AG10803 (cell line): ENCODE data around the gene FHIT.
"Not testable (repeated sequence)": the region's sequence is repeated elsewhere in the genome, so short reads cannot be mapped to it uniquely, and the experiment has no call there.

Experiments
- DNase-seq: peaks from one replicate; pipeline ENCODE4 v3.0.0; 2010; ENCODE audit warnings: low read depth
- H3K4me3 ChIP-seq: 2 replicates; pipeline ENCODE4 v1.5.1; 2011; ENCODE audit warnings: mild to moderate bottlenecking, low read length, control low read depth
- TF ChIP-seq, protein P1 (sequence below): conservative IDR thresholded peaks from 2 replicates; pipeline ENCODE4 v1.5.1; 2011; ENCODE audit warnings: mild to moderate bottlenecking, low read length, control low read depth, inconsistent platforms

FHIT gene

DNA sequence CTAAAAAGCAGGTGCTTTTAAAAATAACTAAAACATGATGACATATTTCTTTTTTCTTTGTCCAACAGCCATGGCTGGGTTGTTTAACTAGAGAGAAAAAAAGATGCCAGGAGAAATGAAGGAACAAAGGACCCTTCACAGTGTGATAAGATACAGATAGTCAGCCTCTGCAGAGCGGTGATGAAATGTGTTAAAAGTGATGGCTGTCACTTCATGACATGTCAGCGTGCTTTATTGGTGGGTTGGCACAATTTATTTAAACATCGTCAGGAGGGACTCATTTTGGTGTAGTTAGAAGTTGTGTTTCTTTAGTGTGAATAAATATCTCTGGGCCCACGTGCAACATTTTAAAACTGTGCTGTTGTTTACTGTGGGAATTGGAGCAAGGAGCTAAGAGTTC, 1314.1 kb downstream of the FHIT start:
- DNase-seq, result no peak
- TF ChIP-seq, protein P1, sequence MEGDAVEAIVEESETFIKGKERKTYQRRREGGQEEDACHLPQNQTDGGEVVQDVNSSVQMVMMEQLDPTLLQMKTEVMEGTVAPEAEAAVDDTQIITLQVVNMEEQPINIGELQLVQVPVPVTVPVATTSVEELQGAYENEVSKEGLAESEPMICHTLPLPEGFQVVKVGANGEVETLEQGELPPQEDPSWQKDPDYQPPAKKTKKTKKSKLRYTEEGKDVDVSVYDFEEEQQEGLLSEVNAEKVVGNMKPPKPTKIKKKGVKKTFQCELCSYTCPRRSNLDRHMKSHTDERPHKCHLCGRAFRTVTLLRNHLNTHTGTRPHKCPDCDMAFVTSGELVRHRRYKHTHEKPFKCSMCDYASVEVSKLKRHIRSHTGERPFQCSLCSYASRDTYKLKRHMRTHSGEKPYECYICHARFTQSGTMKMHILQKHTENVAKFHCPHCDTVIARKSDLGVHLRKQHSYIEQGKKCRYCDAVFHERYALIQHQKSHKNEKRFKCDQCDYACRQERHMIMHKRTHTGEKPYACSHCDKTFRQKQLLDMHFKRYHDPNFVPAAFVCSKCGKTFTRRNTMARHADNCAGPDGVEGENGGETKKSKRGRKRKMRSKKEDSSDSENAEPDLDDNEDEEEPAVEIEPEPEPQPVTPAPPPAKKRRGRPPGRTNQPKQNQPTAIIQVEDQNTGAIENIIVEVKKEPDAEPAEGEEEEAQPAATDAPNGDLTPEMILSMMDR, result no peak
- no peak overlapping the region for H3K4me3 ChIP-seq

DNA sequence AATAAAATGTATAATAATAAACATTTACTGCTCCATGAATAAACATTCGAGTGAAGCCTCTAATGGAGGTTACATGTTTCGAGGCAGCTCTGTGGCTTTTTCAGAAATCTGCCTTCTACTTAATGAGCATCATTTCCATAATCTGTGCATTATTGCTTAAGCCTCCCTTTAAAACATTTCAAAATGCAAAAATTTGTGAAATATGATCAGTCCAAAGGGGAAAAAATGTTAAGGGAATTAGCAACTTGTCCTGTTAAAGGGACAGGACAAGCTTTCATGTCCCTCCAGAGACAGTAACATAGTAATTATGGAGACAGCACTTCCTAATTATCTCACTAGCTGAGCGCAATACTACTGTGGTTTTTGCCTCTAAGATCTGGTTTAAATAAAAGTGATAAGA, 1314.8 kb downstream of the FHIT start:
- TF ChIP-seq, protein P1, result no peak
- no peak overlapping the region for H3K4me3 ChIP-seq
- no peak for DNase-seq

DNA sequence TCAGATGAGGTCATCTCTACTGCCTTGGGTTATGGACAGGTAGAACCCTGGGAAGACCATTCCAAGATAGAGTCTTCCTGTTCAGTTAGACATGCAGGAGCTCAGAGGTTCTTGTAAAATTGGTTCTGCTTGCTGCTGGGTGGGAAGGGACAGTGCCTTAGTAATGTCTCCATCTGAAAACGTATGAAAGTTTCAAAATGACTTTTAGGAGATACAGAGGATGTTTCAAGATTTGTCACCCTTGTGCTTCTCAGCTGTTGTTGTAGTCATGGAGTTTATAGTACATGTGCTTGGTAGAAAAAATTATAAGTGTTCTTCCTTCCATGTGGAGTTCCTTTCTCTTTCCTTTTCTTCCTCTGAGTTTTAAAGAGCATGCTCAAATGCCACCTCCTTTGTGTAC, 1316.2 kb downstream of the FHIT start:
- TF ChIP-seq, protein P1, result no peak

DNA sequence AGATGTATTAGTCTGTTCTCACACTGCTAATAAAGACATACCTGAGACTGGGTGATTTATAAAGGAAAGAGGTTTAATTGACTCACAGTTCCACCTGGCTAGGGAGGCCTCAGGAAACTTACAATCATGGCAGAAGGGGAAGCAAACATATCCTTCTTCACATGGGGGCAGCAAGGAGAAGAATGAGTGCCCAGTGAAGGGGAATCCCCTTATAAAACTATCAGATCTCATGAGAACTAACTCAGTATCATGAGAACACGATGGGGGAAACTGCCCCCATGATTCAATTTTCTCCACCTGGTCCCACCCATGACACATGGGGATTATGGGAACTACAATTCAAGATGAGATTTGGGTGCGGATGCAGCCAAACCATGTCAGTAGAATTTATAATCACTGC, 1316.7 kb downstream of the FHIT start:
- DNase-seq, H3K4me3 ChIP-seq: not testable (repeated sequence)

More for the DNA sequence above, 1316.2 kb downstream of the FHIT start:
- DNase-seq, result no peak
- no peak overlapping the region for H3K4me3 ChIP-seq

DNA sequence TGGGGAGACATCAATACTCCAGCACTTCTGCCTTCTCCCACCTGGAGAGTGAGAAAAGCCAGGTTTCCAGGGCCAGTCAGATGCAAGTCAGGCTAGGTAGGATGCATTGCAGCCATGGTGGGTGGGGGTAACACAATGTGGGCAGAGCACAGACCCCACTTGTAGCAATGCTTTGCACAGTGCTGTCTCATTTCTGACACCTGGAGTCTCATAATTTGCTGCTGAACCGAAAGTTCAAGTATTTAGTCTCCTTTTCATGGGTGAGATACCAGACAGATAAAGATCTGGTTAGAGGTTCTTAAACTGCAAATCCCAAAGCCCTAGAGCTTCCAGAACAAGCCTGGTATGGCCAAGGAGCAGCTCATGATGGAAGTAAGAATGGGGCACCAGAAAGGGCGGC, 1321.1 kb downstream of the FHIT start:
- TF ChIP-seq, protein P1, result no peak
- H3K4me3 ChIP-seq, result no peak overlapping the region
- no peak for DNase-seq

DNA sequence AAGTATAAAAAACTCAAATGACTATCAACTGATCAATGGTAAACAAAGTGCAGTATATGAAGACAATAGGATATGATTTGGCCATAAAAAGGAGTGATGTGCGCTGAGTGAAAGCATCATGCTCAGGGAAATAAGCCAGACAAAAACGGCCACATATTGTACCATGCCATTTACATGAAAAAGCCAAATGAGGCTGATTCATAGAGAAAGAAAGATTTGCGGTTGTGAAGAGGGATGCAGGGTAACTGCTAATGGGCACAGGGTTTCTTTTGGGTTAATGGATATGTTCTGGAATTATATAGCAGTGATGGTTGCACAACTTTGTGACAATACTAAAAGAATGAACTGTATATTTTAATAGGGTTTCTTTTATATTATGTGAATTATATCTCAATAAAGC, 1324.2 kb downstream of the FHIT start:
- no peak overlapping the region for H3K4me3 ChIP-seq
- TF ChIP-seq, protein P1, result no peak
- DNase-seq, result no peak

DNA sequence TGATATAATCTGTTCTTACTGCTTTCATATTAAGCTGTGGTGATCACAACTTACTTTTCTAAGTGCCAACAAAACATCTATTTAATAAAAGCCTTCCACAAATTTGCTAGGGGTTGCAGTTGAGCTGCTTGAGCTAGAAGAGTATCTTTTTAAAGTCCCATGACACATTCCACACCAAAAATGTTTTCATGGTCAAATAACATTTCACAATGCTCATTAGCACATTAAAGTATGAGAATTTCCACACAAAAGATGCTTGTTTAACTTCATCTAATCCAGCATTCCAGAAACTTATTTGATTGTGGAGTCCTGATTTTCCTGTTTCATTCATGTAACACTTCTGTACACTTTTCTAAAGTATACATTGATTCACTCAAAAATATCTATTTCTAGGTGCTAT, 1325.3 kb downstream of the FHIT start:
- TF ChIP-seq, protein P1, result no peak
- no peak overlapping the region for H3K4me3 ChIP-seq
- no peak for DNase-seq

DNA sequence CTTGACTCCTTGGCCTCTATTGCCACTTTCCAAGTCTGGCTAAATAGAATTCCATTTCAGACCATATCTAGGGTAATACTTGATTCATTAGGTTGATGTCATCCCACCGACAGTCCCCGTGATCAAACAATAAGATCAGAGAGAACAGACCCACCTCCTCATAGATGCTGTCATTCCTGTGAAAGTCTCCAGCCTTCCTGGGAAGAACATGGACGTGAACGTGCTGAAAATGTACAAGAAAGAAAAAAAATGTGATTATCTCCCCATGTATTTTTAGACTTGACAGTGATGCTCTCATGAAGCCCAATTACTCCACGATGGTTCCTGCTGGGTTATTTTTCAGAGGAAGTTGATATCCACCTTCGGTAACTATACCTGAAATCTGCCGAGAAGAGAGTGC, 1329.1 kb downstream of the FHIT start:
- no peak for DNase-seq
- no peak overlapping the region for H3K4me3 ChIP-seq
- TF ChIP-seq, protein P1, result no peak
